Duodenal mucosa (tissue), 2 donors: ENCODE results near the gene RIN2.
"Not testable (repeated sequence)": the region's sequence is repeated elsewhere in the genome, so short reads cannot be mapped to it uniquely, and the experiment has no call there.

Source experiments
- H3K27ac ChIP-seq: one replicate; pipeline ENCODE4 v1.7.0; 2013; ENCODE audit warnings: low read depth, low read length
- H3K27me3 ChIP-seq, 2 donors: one replicate each; pipeline ENCODE4 v1.7.0; 2013; ENCODE audit warnings: low read length in 2 of 2, control low read depth in 1 of 2; ENCODE audit not compliant: insufficient read depth in 2 of 2, control insufficient read depth in 1 of 2
- H3K36me3 ChIP-seq, 2 donors: one replicate each; pipeline ENCODE4 v1.7.0; 2013; ENCODE audit warnings: low read length in 2 of 2, control low read depth in 1 of 2; ENCODE audit not compliant: insufficient read depth in 2 of 2, control insufficient read depth in 1 of 2
- H3K4me1 ChIP-seq, 2 donors: one replicate each; pipeline ENCODE4 v1.7.0; 2013; ENCODE audit warnings: low read length in 2 of 2, control low read depth in 1 of 2; ENCODE audit not compliant: insufficient read depth in 2 of 2, control insufficient read depth in 1 of 2
- H3K4me3 ChIP-seq, 2 donors: one replicate each; pipeline ENCODE4 v1.7.0; 2013; ENCODE audit warnings: low read length in 2 of 2, low read depth in 1 of 2
- H3K9ac ChIP-seq, 2 donors: one replicate each; pipeline ENCODE4 v1.7.0; 2013; ENCODE audit warnings: low read length in 2 of 2, low read depth in 1 of 2
- H3K9me3 ChIP-seq, 2 donors: one replicate each; pipeline ENCODE4 v1.7.0; 2013; ENCODE audit warnings: low read length in 2 of 2, control low read depth in 1 of 2; ENCODE audit not compliant: control insufficient read depth in 1 of 2

The RIN2 gene

DNA sequence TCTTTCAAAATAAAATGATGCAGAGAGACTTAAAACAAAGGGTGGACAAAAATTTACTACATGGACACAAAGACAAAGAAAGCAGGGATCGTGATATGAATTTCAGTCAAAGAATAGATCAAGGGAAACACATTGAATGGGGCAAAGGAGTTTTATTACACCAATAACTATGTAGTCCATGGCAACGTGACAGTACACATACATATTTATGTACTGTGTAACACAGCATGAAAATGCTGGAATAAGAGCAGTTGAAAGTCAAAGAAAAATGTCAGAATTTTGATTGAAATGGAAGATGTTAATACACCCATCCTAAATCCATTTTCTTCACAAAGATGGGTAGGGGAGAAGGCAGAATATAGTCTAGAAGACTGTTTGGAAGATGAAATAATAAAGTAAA lies 9.4 kb upstream of the RIN2 start:
- Histone ChIP-seq H3K27me3 (no peaks in the 10 kb centered on the region), H3K9ac (no peak overlapping the region), H3K4me1 (peaks cover 18 to 24% of the 10 kb centered on the region in 2 donors), H3K4me3 (no peak overlapping the region), H3K27ac (no peak overlapping the region), H3K9me3 (peaks cover 3 to 9% of the 10 kb centered on the region in 2 donors), H3K36me3 (peaks cover 0 to 3% of the 10 kb centered on the region in 2 donors)

DNA sequence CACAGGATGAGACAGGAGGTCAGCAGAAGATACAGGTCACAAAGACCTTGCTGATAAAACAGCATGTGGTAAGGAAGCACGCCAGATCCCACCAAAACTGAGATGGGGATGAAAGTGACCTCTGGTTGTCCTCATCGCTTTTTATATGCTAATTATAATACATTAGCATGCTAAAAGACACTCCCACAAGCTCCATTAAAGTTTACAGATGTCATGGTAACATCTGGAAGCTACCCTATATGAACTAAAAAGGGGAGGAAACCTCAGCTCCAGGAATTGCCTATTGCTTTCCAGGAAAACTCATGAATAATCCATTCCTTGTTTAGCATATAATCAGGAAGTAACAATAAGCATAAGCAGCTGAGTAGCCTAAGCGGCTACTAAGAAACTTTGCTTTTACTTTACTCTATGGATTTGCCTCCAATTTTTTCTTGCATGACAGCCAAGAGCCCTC lies 8.4 kb upstream of the RIN2 start:
- Histone ChIP-seq H3K4me1 (peaks cover 18 to 24% of the 10 kb centered on the region in 2 donors), H3K9me3 (peaks cover 3 to 9% of the 10 kb centered on the region in 2 donors), H3K36me3 (peaks cover 0 to 3% of the 10 kb centered on the region in 2 donors), H3K27me3 (no peaks in the 10 kb centered on the region), H3K9ac (no peak overlapping the region), H3K4me3 (no peak overlapping the region), H3K27ac (no peak overlapping the region)

DNA sequence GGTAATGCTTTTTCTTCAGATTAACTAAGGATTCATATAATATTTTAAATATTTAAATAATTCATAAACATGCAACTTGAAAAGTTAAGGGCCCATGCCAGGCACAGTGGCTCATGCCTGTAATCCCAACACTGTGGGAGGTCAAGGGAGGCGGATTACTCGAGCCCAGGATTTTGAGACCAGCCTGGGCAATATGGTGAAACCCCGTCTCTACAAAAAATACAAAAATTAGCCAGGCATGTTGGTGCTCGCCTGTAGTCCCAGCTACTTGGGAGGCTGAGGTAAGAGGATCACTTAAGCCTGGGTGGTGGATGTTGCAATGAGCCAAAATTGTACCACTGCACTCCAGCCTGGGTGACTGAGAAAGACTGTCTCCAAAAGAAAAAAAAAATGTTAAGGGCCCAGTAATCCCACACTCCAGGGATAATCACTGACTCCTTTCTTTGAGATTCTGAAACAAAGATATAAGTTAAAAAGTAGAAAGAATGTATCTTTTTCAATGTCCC lies 7.9 kb upstream of the RIN2 start:
- peaks cover 3 to 9% of the 10 kb centered on the region in 2 donors for H3K9me3 ChIP-seq
- H3K27me3 ChIP-seq = no peaks in the 10 kb centered on the region
- peaks cover 0 to 3% of the 10 kb centered on the region in 2 donors for H3K36me3 ChIP-seq
- H3K4me1 ChIP-seq = peaks cover 18 to 24% of the 10 kb centered on the region in 2 donors
- no peak overlapping the region for H3K27ac ChIP-seq
- peak overlapping the region; percentile 7 to 39 for H3K9ac ChIP-seq
- peak overlapping the region in 1 of 2 donors; percentile 3 for H3K4me3 ChIP-seq

DNA sequence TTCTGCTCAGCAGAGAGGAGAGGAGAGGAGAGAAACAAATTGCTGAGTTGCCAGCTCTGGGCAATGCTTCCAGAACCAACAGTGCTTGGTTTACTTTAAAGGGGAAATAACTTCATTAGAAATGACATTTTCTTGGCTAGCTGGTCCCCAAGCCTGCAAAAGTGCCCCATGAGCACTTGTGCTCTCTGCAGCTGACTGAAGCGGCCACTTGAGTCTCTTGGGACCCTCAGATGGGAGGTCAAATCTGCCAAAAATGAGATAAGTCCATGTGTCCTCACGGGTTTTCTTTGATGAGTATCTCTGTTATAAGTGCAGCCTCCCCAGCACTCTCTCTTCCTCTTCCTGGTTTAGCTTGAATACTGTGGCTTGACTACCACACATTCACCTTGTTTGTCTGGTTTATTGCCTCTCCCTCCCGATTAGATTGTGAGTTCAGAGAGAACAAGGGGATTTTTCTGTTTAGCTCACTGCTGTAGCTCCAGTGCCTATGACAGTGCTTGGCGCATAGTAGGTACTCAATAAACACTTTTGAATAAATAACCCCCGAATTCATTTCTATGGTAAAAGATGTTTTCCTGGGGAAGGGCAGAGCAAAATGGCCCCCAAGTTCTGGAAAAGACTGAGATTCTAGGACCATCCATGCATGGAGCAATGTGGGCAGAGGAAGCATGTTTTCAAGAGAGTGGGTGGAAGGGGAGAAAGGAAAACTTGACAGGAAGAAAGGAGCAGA lies 7.0 kb upstream of the RIN2 start:
- peak overlapping the region in 1 of 2 donors; percentile 56 for H3K4me3 ChIP-seq

DNA sequence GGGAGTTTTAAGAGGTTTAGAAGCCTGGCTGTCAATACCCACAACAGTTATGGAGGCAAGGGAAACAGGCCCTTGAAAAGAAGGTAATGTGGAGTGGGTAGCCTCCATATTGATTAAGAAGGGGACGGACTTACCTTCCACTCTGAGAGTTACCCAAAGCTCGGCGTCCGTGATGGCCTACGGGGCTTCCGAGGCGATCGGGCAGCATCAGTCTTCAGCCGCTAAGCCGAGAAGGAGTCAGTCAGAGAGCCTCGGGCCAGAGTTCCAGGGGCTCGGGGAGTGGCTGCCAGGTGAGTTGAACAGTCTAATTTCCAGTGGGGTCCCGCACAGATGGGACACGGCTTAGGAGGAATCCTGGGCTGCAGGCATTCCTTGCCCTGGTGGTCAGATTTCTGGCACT lies 3.9 kb upstream of the RIN2 start:
- H3K27ac ChIP-seq, H3K9me3 ChIP-seq, H3K27me3 ChIP-seq, H3K36me3 ChIP-seq: not testable (repeated sequence)
- Histone ChIP-seq H3K9ac (peak overlapping the region in 1 of 2 donors; percentile 38), H3K4me3 (peak overlapping the region in 1 of 2 donors; percentile 59), H3K4me1 (peaks cover 27 to 38% of the 10 kb centered on the region in 2 donors)

More for the DNA sequence above, 7.0 kb upstream of the RIN2 start:
- H3K9ac ChIP-seq = peak overlapping the region; percentile 28 to 52
- peak overlapping the region; percentile 49 for H3K27ac ChIP-seq
- peaks cover 0 to under 1% of the 10 kb centered on the region in 2 donors for H3K9me3 ChIP-seq
- no peaks in the 10 kb centered on the region for H3K27me3 ChIP-seq
- peaks cover 18 to 24% of the 10 kb centered on the region in 2 donors for H3K4me1 ChIP-seq
- peaks cover 0 to 3% of the 10 kb centered on the region in 2 donors for H3K36me3 ChIP-seq

DNA sequence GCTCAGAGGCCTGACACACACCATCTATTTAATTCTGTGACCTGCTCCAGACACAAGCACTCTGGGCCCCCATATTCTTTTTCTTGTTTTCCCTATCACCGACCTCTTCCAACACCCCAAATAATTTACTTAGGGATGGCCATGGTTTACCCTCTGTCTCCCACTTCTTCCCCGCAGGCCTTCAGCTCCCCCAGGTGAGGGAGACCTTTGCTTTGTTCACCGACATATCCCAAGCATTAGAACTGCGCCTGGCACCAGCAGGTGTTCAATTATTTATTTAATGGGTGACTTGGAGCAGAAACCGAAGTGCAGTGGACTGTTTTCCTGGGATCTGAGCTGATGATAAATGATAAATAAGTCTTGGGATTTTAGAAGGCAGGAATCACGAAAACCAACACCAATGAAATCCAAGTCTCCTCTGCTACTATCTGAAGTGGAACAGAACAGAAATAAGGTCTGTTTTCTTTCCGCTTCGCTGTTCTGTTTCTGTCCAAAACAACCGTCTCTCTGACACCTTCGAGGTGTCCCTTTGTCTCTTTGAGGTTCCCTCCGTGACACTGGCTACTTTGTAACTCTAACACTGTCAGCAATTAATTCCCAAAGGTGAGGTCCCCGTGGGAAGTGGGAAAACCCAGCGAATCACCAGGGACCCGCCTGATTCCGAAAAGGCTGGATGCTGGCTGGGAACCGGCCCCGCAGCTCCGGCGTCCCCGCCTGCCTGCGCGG lies 1.1 kb upstream of the RIN2 start:
- Histone ChIP-seq H3K27ac (peak overlapping the region; percentile 96), H3K36me3 (no peaks in the 10 kb centered on the region), H3K27me3 (no peaks in the 10 kb centered on the region), H3K9me3 (no peaks in the 10 kb centered on the region), H3K9ac (peak overlapping the region; percentile 65 to 95), H3K4me3 (peak overlapping the region; percentile 84 to 94), H3K4me1 (peaks cover 19 to 29% of the 10 kb centered on the region in 2 donors)

DNA sequence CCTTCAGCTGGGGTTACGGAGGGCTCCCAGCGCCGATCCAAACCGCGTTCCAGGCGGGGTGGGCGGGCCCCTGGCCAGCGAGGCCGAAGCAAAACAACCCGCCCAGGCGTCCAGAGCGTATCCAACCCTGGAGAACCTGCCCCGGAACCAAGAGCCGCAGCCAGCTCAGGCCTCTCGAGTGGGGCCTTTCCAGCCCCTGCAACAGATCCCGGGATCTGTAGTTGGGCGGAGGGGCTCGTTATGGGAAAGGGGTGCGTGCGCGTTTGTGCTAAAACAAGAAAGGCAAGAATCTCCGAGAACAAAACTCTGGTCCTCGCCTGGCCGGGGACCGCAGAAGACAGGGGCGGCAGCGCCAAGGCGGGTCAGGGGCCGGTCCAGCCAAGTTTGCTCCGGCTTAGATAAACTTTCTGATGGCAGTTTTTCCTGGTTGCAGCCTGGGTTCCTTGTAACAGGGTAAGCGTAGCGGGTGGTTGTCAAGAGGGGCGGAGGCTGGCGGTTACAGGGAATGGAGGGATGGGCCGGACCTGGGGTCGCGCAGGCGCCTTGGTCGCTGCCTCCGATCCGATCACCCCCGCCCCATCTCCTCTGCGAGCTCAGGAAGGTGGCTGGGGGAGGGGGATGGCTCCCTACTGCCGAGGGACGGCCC lies 448 bp upstream of the RIN2 start:
- Histone ChIP-seq H3K27me3 (no peaks in the 10 kb centered on the region), H3K4me3 (peak overlapping the region; percentile 84 to 94), H3K9ac (peak overlapping the region; percentile 65 to 95), H3K9me3 (no peaks in the 10 kb centered on the region), H3K4me1 (peaks cover 19 to 29% of the 10 kb centered on the region in 2 donors), H3K36me3 (no peaks in the 10 kb centered on the region), H3K27ac (peak overlapping the region; percentile 96)

DNA sequence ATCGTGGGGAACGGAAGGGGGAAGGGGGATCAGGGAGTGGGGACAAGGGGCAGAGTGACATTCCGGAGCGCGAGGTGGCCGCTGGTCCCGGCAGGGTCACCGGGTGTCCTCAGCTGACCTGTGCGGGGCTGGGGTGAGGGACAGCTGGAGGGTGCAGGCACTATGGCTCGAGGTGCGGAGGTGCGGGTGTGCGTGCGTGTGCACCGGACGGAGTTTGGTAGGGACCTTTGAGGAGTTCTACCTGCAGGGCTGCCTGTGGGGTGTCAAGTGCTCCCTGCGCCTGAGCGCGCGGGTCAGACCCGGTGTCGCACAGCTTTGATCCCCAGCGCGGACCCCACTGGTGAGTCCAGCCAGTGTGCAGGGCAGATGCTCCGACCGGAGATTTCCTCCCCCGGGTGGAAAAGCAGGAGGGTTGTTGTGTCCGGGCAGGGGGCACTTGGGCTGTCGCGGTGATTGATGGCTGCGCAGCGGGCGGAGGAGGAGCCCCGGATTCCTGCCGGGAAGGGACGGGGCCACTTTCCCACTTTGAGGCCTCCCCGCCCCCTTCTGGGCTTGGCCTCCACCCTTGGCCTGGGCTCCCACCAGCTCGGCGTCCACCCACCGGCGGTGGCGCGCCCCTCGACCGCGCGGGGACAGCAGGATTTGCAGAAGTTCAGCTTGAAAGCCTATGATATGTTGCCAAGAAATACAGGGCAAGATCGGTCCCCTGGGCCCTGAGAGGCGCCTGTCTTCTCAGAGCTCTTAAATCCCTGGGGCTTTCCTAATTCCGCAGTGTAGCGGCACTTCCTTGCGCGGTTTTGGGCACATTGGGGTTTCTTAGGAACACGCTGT lies 658 bp downstream of the RIN2 start:
- peaks cover 19 to 29% of the 10 kb centered on the region in 2 donors for H3K4me1 ChIP-seq
- peak overlapping the region; percentile 96 for H3K27ac ChIP-seq
- no peaks in the 10 kb centered on the region for H3K9me3 ChIP-seq
- no peaks in the 10 kb centered on the region for H3K27me3 ChIP-seq
- H3K36me3 ChIP-seq = no peaks in the 10 kb centered on the region
- peak overlapping the region; percentile 95 to 98 for H3K9ac ChIP-seq
- peak overlapping the region; percentile 84 to 94 for H3K4me3 ChIP-seq

DNA sequence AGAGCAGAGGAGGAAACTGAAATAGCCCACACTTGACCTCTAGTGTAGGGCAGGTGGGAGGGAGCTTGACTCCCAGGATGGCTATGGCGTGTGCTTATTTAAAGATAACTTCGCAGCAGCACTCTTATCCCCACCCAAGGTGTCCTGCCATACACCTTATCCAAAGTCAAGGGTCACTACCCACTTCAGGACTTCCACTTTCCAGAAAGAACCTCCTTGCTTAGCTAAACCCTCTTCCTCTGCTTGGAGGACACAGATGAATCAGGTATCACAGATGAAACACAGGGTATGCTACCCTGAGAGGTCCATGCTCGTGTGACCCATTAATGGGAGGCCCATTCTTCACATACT lies 2.3 kb downstream of the RIN2 start:
- Histone ChIP-seq H3K36me3 (no peaks in the 10 kb centered on the region), H3K4me3 (no peak overlapping the region), H3K9ac (no peak overlapping the region), H3K27me3 (no peaks in the 10 kb centered on the region), H3K9me3 (no peaks in the 10 kb centered on the region), H3K27ac (no peak overlapping the region), H3K4me1 (peaks cover 28 to 29% of the 10 kb centered on the region in 2 donors)
